ENCODE results near the gene ISG20. TPM values are rescaled to one million over a fixed set of nuclear protein-coding genes. Genes with fewer than 3 reads are reported as not detected.

Gene ISG20
- total and polyA plus RNA-seq, 2 donors (not counting 1 experiment from before 2014, with no cell fraction given) = 190 to 232 TPM

DNA sequence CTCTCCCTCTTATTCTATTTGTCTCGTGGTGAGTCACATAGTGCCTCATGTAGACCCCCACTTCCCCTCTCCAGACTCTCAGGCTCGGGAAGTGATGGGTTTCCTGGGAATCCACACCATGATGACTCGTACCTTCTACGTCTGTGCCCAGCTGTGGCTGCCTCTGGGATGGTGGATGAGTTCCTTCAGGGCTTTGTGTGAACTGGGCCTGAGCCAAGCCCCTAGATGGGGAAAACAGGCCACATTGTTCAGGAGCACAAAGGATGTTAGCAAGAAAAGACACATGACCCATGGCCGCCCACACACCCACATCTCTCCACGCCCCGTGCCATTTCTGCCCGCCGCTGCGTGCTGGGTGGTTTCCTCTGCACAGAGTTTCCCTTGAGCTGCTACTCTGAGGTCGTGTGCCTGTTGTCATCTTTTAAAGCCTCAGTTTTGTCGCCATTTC is 10.5 kb downstream of the ISG20 start:
- Histone ChIP-seq H4K20me1 (ENCODE audit: control insufficient read depth, insufficient read depth, low read length, poor library complexity, severe bottlenecking) (peaks cover 9% of the 10 kb centered on the region), H3K4me2 (replicated peaks; ENCODE audit: low read depth, low read length, poor library complexity, severe bottlenecking) (peak overlapping the region; percentile 73), H3K27ac (ENCODE audit: low read length in 2 of 2) (peak overlapping the region; percentile 76 to 91), H3K79me2 (ENCODE audit: control insufficient read depth, insufficient read depth, low read length) (peaks cover 61% of the 10 kb centered on the region), H3K27me3 (replicated peaks in 1 of 4; ENCODE audit: control extremely low read depth in 1 of 4, control insufficient read depth in 3 of 4, insufficient read depth in 4 of 4, low read length in 3 of 4) (no peaks in the 10 kb centered on the region), H2AFZ (ENCODE audit: insufficient read depth, low read depth, low read length, poor library complexity, severe bottlenecking) (no peak overlapping the region), H3K4me3 (ENCODE audit: control extremely low read depth in 1 of 5, extremely low read depth in 1 of 5, insufficient read depth in 1 of 5, low read depth in 2 of 5, low read length in 4 of 5) (peak overlapping the region in 1 of 5 experiments; percentile 37), H3K4me1 (ENCODE audit: control insufficient read depth in 2 of 2, insufficient read depth in 2 of 2, low read length in 2 of 2) (peaks cover 85 to 96% of the 10 kb centered on the region in 2 donors), H3K36me3 (replicated peaks in 1 of 2; ENCODE audit: control extremely low read depth in 1 of 2, control insufficient read depth in 1 of 2, extremely low read depth in 1 of 2, insufficient read depth in 2 of 2, low read length in 1 of 2) (peaks cover 0 to 64% of the 10 kb centered on the region in 2 experiments), H3K9ac (ENCODE audit: low read length) (peak overlapping the region; percentile 38), H3K9me3 (ENCODE audit: control extremely low read depth in 1 of 3, control insufficient read depth in 2 of 3, insufficient read depth in 1 of 3, low read length in 2 of 3) (no peaks in the 10 kb centered on the region)
- WGBS (ENCODE audit: insufficient coverage) = 11% methylated on average over 10 of the region's 12 CpGs
- no peaks in the 10 kb centered on the region for H3K27me3 Mint-ChIP-seq
- DNase-seq (peak; percentile 73), ATAC-seq (ENCODE audit: low read depth) (peak; percentile 74)
- H3K4me1 Mint-ChIP-seq = peaks cover 84% of the 10 kb centered on the region
- no peak for TF ChIP-seq EZH2 (IDR thresholded peaks at IDR 0.05; ENCODE audit: borderline replicate concordance, insufficient read depth, low read depth, low read length, poor library complexity, severe bottlenecking)
- TF ChIP-seq, protein P1, sequence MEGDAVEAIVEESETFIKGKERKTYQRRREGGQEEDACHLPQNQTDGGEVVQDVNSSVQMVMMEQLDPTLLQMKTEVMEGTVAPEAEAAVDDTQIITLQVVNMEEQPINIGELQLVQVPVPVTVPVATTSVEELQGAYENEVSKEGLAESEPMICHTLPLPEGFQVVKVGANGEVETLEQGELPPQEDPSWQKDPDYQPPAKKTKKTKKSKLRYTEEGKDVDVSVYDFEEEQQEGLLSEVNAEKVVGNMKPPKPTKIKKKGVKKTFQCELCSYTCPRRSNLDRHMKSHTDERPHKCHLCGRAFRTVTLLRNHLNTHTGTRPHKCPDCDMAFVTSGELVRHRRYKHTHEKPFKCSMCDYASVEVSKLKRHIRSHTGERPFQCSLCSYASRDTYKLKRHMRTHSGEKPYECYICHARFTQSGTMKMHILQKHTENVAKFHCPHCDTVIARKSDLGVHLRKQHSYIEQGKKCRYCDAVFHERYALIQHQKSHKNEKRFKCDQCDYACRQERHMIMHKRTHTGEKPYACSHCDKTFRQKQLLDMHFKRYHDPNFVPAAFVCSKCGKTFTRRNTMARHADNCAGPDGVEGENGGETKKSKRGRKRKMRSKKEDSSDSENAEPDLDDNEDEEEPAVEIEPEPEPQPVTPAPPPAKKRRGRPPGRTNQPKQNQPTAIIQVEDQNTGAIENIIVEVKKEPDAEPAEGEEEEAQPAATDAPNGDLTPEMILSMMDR (IDR thresholded peaks at IDR 0.05) = no peak
- POLR2A ChIA-PET = interaction anchor here (1.2 kb wide), 1 partner anchor 8 kb away, joined by 3 read pairs; no protein-coding TSS in a partner anchor
- intact Hi-C loops (cut with micrococcal nuclease) = no loop called here
- H3K9me3 Mint-ChIP-seq (ENCODE audit: insufficient read depth) = no peaks in the 10 kb centered on the region
- peak overlapping the region; percentile 72 for H3K4me3 Mint-ChIP-seq
- CTCF ChIA-PET = interaction anchor here (1.1 to 2.1 kb wide), 6 partner anchors 9 to 27 kb away, joined by 3 to 10 read pairs (median 4); partner anchors contain the start of gene ISG20
- peak overlapping the region; percentile 96 for H3K27ac Mint-ChIP-seq

Measured in B cell (primary cell).